ENCODE data around the gene SHTN1.

The SHTN1 gene

DNA sequence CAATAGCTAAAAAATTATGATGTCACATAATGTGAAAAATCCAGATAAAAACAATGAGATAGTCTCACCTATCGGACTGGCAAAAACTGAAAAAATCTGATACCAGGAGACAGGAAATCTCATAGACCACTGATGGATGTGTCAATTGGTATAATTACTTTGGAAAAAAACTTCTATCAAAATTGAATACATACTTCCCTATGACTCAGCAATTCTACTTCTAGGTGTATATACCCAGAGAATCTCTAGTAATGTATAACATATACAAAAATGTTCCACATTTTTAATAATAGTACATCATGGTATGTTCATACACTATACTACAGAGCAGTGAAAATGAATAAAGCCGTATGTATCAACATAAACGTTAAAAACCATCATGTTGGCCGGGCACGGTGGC lies 34.9 kb downstream of the SHTN1 start:
- Mint-ChIP-seq H3K9me3 (no peaks in the 10 kb centered on the region), H3K27ac (no peak overlapping the region), H3K4me3 (no peak overlapping the region), H3K4me1 (no peaks in the 10 kb centered on the region), H3K36me3 (no peaks in the 10 kb centered on the region), H3K27me3 (no peaks in the 10 kb centered on the region)
- CTCF ChIA-PET: interaction anchor here (0.6 kb wide), 1 partner anchor 15 kb away, joined by 3 read pairs; no protein-coding TSS in a partner anchor
- DNase-seq: no peak

- H3K27me3 Mint-ChIP-seq: no peaks in the 10 kb centered on the region
- no peak overlapping the region for H3K4me3 Mint-ChIP-seq
- H3K36me3 Mint-ChIP-seq: no peaks in the 10 kb centered on the region
- DNase-seq: no peak
- no peak overlapping the region for H3K27ac Mint-ChIP-seq
- CTCF ChIA-PET: no interaction called here
- H3K9me3 Mint-ChIP-seq: no peaks in the 10 kb centered on the region
- H3K4me1 Mint-ChIP-seq: no peaks in the 10 kb centered on the region
Observed at GRCh38 chr10:116968331-116968730, 36.7 kb downstream of the SHTN1 start.

DNA sequence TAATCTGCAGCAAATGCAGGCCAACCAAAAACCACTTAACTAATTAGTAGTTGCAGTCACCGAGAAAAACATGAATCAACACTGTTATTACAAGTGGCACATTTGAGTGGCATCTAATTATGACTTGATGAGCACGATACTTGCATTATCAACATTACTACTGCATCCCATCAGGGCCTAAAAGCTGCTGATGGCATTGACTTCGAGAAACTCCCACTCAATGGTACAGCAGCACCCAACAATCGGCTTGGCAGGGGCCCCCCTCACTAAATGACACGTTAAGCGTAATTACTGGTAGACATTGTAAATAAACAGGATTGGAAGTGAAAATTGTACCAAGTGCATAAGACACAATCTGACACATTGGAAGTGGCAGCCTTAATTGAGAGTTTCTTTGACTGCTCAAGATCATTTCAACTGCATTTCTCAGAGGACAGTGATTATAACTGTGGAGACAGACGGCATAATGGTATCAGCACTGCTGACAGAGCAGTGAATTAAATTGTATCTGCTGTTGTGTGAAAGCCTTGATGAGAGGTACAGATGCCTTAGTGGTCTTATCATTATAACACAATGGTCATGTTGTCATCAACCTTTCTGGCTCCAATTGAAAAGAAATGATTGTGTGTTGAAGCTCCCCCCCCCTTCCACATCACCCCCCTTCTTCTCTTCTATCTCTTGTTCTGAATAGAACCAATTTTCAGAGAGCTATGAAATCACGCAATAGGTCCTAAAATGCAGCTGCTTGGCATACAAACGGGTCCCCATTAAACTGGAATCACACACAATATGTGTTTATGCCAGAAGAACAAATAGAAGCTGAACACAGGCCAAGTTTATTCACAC lies 43.4 kb downstream of the SHTN1 start:
- no peak overlapping the region for H3K27ac Mint-ChIP-seq
- H3K9me3 Mint-ChIP-seq: no peaks in the 10 kb centered on the region
- CTCF ChIA-PET: interaction anchor here (0.6 kb wide), 1 partner anchor 32 kb away, joined by 3 read pairs; no protein-coding TSS in a partner anchor
- H3K4me1 Mint-ChIP-seq: no peaks in the 10 kb centered on the region
- no peak for DNase-seq
- no peak overlapping the region for H3K4me3 Mint-ChIP-seq
- no peaks in the 10 kb centered on the region for H3K27me3 Mint-ChIP-seq
- no peaks in the 10 kb centered on the region for H3K36me3 Mint-ChIP-seq

- Mint-ChIP-seq H3K4me1 (no peaks in the 10 kb centered on the region), H3K9me3 (no peaks in the 10 kb centered on the region), H3K27ac (no peak overlapping the region), H3K27me3 (no peaks in the 10 kb centered on the region), H3K36me3 (no peaks in the 10 kb centered on the region), H3K4me3 (no peak overlapping the region)
- DNase-seq: no peak
- CTCF ChIA-PET: no interaction called here
Observed at GRCh38 chr10:116960066-116960776, 44.8 kb downstream of the SHTN1 start.

DNA sequence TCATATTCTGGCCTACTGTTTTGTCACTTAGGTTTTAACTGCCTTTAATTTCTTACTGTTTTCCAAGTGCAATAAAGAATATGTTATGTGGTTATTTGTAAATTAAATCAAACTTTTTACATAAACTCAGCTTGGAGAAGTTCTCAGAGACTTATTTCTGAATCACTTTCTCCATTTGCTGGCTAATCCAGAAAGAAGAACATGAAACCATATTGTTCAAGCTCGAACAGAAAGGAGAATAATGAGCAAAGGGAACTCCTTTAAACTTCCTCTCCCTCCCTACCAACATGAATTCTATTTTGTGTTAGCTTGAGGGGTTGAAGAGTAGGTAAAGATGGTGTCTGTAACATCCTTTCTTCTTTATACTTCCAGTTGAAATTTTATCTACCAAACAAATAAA lies 52.3 kb downstream of the SHTN1 start:
- Mint-ChIP-seq H3K4me1 (no peaks in the 10 kb centered on the region), H3K27me3 (peaks cover 3% of the 10 kb centered on the region), H3K36me3 (no peaks in the 10 kb centered on the region), H3K4me3 (no peak overlapping the region), H3K9me3 (no peaks in the 10 kb centered on the region), H3K27ac (no peak overlapping the region)
- CTCF ChIA-PET: no interaction called here
- DNase-seq: no peak

DNA sequence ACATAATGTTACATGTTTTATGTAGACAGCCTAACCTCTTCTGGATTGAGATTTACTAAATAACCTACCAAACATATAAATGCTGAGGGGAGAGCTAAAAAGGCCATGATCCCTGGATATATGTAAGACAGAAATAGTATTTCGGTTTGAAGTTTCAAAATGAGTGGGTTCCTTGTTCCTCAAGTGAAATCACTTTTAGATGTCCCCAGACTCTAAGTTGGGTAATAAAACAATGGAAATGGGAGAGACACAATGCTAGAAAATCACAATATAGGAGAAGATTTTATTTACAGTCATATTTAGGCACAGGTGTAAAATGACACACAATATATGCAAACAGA lies 56.5 kb downstream of the SHTN1 start:
- H3K36me3 Mint-ChIP-seq: no peaks in the 10 kb centered on the region
- no peak overlapping the region for H3K27ac Mint-ChIP-seq
- H3K9me3 Mint-ChIP-seq: no peaks in the 10 kb centered on the region
- no peaks in the 10 kb centered on the region for H3K4me1 Mint-ChIP-seq
- no peak for DNase-seq
- H3K4me3 Mint-ChIP-seq: no peak overlapping the region
- H3K27me3 Mint-ChIP-seq: no peaks in the 10 kb centered on the region
- CTCF ChIA-PET: no interaction called here

GRCh38 chr10:116947841-116948529 lies 57.0 kb downstream of the SHTN1 start:
- Mint-ChIP-seq H3K27ac (no peak overlapping the region), H3K36me3 (no peaks in the 10 kb centered on the region), H3K4me3 (no peak overlapping the region), H3K9me3 (no peaks in the 10 kb centered on the region), H3K4me1 (no peaks in the 10 kb centered on the region), H3K27me3 (no peaks in the 10 kb centered on the region)
- no peak for DNase-seq
- CTCF ChIA-PET: no interaction called here

DNA sequence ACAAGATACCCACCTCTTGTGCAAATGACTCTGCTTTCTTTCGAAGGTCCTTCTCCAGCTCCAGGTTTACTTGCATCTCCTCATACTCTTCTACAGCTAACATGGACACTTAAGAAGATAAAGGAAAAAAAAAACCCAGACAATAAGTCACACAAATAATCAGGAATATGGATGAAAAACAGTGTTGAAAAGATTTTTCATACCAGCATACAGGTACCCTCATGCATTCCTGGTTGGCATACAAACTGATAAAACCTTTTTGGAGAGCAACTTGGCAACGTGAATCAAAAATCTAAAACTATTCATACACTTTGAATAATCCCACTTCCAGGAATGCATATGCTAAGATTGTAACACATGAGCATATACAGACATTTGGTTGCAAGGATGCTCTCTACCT lies 60.1 kb downstream of the SHTN1 start:
- no peaks in the 10 kb centered on the region for H3K27me3 Mint-ChIP-seq
- CTCF ChIA-PET: no interaction called here
- no peaks in the 10 kb centered on the region for H3K9me3 Mint-ChIP-seq
- no peaks in the 10 kb centered on the region for H3K4me1 Mint-ChIP-seq
- no peaks in the 10 kb centered on the region for H3K36me3 Mint-ChIP-seq
- H3K4me3 Mint-ChIP-seq: no peak overlapping the region
- DNase-seq: no peak
- H3K27ac Mint-ChIP-seq: no peak overlapping the region

DNA sequence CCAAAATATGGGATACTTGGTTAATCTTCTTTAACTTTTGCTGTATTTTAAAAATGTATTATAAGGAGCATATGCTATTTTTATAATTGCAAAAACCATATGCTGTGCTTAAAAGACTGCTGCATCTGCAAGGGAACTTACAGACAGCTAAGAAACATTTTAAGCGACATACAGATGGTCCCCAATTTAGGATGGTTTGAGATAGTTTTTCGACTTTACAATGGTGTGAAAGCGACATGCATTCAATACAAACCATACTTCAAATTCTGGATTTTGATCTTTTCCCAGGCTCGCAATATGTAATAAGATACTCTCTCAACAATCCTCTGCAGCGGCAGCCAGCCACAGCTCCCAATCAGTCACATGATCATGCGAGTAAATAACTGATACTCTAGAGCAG lies 73.2 kb downstream of the SHTN1 start:
- H3K27ac Mint-ChIP-seq: no peak overlapping the region
- DNase-seq: no peak
- CTCF ChIA-PET: no interaction called here
- H3K9me3 Mint-ChIP-seq: no peaks in the 10 kb centered on the region
- H3K4me3 Mint-ChIP-seq: no peak overlapping the region
- H3K36me3 Mint-ChIP-seq: no peaks in the 10 kb centered on the region
- no peaks in the 10 kb centered on the region for H3K27me3 Mint-ChIP-seq
- no peaks in the 10 kb centered on the region for H3K4me1 Mint-ChIP-seq

- CTCF ChIA-PET: no interaction called here
Observed at GRCh38 chr10:116926426-116926825, 78.6 kb downstream of the SHTN1 start.

GRCh38 chr10:116925056-116925455 lies 79.9 kb downstream of the SHTN1 start:
- Mint-ChIP-seq H3K36me3 (no peaks in the 10 kb centered on the region), H3K9me3 (no peaks in the 10 kb centered on the region), H3K4me1 (no peaks in the 10 kb centered on the region), H3K27me3 (no peaks in the 10 kb centered on the region), H3K4me3 (no peak overlapping the region), H3K27ac (no peak overlapping the region)
- DNase-seq: no peak
- CTCF ChIA-PET: no interaction called here

More at GRCh38 chr10:116926426-116926825, 78.6 kb downstream of the SHTN1 start:
- DNase-seq: no peak
- H3K4me1 Mint-ChIP-seq: no peaks in the 10 kb centered on the region
- H3K36me3 Mint-ChIP-seq: no peaks in the 10 kb centered on the region
- no peaks in the 10 kb centered on the region for H3K27me3 Mint-ChIP-seq
- H3K9me3 Mint-ChIP-seq: no peaks in the 10 kb centered on the region
- no peak overlapping the region for H3K27ac Mint-ChIP-seq
- no peak overlapping the region for H3K4me3 Mint-ChIP-seq

DNA sequence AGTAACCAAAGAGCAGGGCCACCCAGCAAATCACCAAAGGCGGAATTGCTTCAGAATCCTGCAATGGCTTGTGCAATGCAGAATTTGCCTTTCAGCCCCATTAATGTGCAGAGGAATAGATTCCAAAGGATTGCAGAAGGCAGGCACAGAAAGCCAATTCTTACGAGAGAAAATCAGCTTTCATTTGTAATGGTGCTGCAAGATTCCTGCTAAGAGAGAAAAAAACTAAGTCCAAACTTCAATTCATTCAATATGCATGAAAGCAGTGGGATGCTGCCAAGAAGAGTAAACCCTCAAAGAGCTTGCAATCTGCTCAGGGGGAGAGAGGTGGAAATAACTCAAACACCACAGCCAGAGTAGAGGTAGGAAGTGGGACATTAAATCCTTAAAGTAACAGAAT lies 85.3 kb downstream of the SHTN1 start:
- Mint-ChIP-seq H3K9me3 (no peaks in the 10 kb centered on the region), H3K27me3 (no peaks in the 10 kb centered on the region), H3K4me1 (no peaks in the 10 kb centered on the region), H3K36me3 (no peaks in the 10 kb centered on the region), H3K27ac (no peak overlapping the region), H3K4me3 (no peak overlapping the region)
- CTCF ChIA-PET: no interaction called here
- DNase-seq: no peak

GRCh38 chr10:116919164-116919563 lies 85.8 kb downstream of the SHTN1 start:
- Mint-ChIP-seq H3K4me3 (no peak overlapping the region), H3K27me3 (no peaks in the 10 kb centered on the region), H3K9me3 (no peaks in the 10 kb centered on the region), H3K27ac (no peak overlapping the region), H3K36me3 (no peaks in the 10 kb centered on the region), H3K4me1 (no peaks in the 10 kb centered on the region)
- no peak for DNase-seq
- CTCF ChIA-PET: no interaction called here

- no peaks in the 10 kb centered on the region for H3K36me3 Mint-ChIP-seq
- H3K27me3 Mint-ChIP-seq: no peaks in the 10 kb centered on the region
- no peak overlapping the region for H3K4me3 Mint-ChIP-seq
- CTCF ChIA-PET: no interaction called here
- H3K4me1 Mint-ChIP-seq: no peaks in the 10 kb centered on the region
- no peaks in the 10 kb centered on the region for H3K9me3 Mint-ChIP-seq
- no peak for DNase-seq
- no peak overlapping the region for H3K27ac Mint-ChIP-seq
Observed at GRCh38 chr10:116918583-116918982, 86.4 kb downstream of the SHTN1 start.

DNA sequence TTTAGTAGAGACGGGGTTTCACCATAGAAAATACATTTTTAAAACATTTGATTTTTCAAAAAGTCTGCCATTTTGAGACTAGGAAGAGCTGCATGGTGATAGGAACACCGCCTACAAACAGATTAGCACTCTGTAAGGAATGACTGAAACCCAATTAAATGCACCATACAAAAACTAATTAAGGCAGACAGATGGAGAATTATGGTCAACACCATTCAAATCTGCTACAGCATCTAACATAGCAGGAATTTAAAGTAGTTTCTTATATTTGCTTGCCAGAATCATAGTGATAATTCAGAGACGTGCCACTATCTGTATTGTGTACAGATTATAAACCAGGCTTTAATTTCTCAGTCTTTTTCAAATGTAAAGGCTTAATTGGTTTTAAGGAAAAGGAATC lies 87.5 kb downstream of the SHTN1 start:
- Mint-ChIP-seq H3K4me3 (no peak overlapping the region), H3K9me3 (no peaks in the 10 kb centered on the region), H3K36me3 (no peaks in the 10 kb centered on the region), H3K27me3 (no peaks in the 10 kb centered on the region), H3K27ac (no peak overlapping the region), H3K4me1 (no peaks in the 10 kb centered on the region)
- CTCF ChIA-PET: no interaction called here
- no peak for DNase-seq
